GM12878 (cell line): ENCODE results near the gene AKAP7. TPM values are rescaled to one million over a fixed set of nuclear protein-coding genes. Genes with fewer than 3 reads are reported as not detected.

ENCODE experiments used
- ATAC-seq: fragments of 200-7000 bp; cut with Tn5 transposase; 3 replicates; pipeline ENCODE4 v1.9.1; 2020; ENCODE audit warnings: mild to moderate bottlenecking, moderate library complexity
- BruUV-seq: library from RNA; stranded (reverse); fragments of 400-500 nt; replicated peaks from 2 replicates; lab custom pipeline; 2021; lab: Mats Ljungman, UMichigan
- CTCF ChIA-PET: fragments of 300-600 bp; sonication (Branson Sonifier 250); formaldehyde crosslinking; extraction: SDS; loops from one replicate; lab custom pipeline; 2021; ENCODE audit warnings: inconsistent platforms; lab: Yijun Ruan, JAX
- POLR2A ChIA-PET: fragments of 350-600 bp; formaldehyde crosslinking; extraction: SDS; loops from one replicate; lab custom pipeline; 2021; ENCODE audit warnings: inconsistent platforms; lab: Charles Lee
- RAD21 ChIA-PET: fragments of 300-600 bp; sonication (Branson Sonifier 250); formaldehyde crosslinking; loops from one replicate; lab custom pipeline; 2023; ENCODE audit warnings: antibody characterized with exemption; ENCODE audit not compliant: unreplicated experiment; lab: Charles Lee
- SMC1A ChIA-PET: fragments of 300-600 bp; sonication (Branson Sonifier 250); formaldehyde crosslinking; loops from one replicate; lab custom pipeline; 2023; ENCODE audit not compliant: unreplicated experiment, uncharacterized antibody; lab: Charles Lee
- DNase-seq: peaks from one replicate; pipeline ENCODE4 v3.0.0-alpha.2; 2011; ENCODE audit warnings: low read depth, low spot score
- FAIRE-seq: peaks from 3 replicates; lab custom pipeline; 2011; peaks lifted over from hg19 to GRCh38; lab: Jason Lieb, UNC
- H2AFZ ChIP-seq: 2 replicates; pipeline ENCODE4 v1.6.0; 2011; ENCODE audit warnings: low read depth, low read length, control low read depth; ENCODE audit not compliant: control insufficient read depth
- H3K27ac ChIP-seq: 2 replicates; pipeline ENCODE4 v1.5.1; 2011; ENCODE audit warnings: control low read depth; ENCODE audit not compliant: control insufficient read depth, insufficient read depth
- H3K27me3 ChIP-seq, 2 experiments: replicated peaks in 1 of 2; 2 replicates each; pipeline versions ENCODE4 v1.6.0 to v1.6.1; 2011; ENCODE audit warnings: low read length in 1 of 2; ENCODE audit not compliant: control insufficient read depth in 2 of 2, insufficient read depth in 2 of 2
- H3K36me3 ChIP-seq, 2 experiments: 2 replicates each; pipeline ENCODE4 v1.5.1; 2011; ENCODE audit warnings: low read length in 1 of 2; ENCODE audit not compliant: control insufficient read depth in 2 of 2, insufficient read depth in 2 of 2
- H3K4me1 ChIP-seq: 2 replicates; pipeline ENCODE4 v1.6.1; 2011; ENCODE audit warnings: mild to moderate bottlenecking, low read length, moderate library complexity, mixed read lengths; ENCODE audit not compliant: control insufficient read depth, insufficient read depth
- H3K4me2 ChIP-seq: 2 replicates; pipeline ENCODE4 v1.6.0; 2011; ENCODE audit warnings: control low read depth; ENCODE audit not compliant: control insufficient read depth, insufficient read depth
- H3K4me3 ChIP-seq: fragments of 200-600 bp; sonication (generic); 2 replicates; pipeline ENCODE4 v1.5.1; 2016
- H3K79me2 ChIP-seq: 2 replicates; pipeline ENCODE4 v1.6.0; 2011; ENCODE audit warnings: low read length; ENCODE audit not compliant: control insufficient read depth, insufficient read depth
- H3K9ac ChIP-seq: 2 replicates; pipeline ENCODE4 v1.8.0; 2011; ENCODE audit warnings: low read length, control low read depth, mixed read lengths; ENCODE audit not compliant: control insufficient read depth, insufficient read depth
- H3K9me3 ChIP-seq: replicated peaks from 3 replicates; pipeline ENCODE4 v1.5.1; 2011; ENCODE audit warnings: mild to moderate bottlenecking, low read length; ENCODE audit not compliant: control insufficient read depth, insufficient read depth
- H4K20me1 ChIP-seq: 2 replicates; pipeline ENCODE4 v1.6.0; 2011; ENCODE audit not compliant: control insufficient read depth, insufficient read depth
- BCL11A ChIP-seq: IDR thresholded peaks from 2 replicates; pipeline ENCODE4 v1.6.1; 2011; ENCODE audit warnings: low read depth, low read length
- CBFB ChIP-seq: IDR thresholded peaks from 2 replicates; pipeline ENCODE4 v1.6.1; 2016; ENCODE audit warnings: antibody characterized with exemption, low read depth
- CREM ChIP-seq: IDR thresholded peaks from 2 replicates; pipeline ENCODE4 v1.6.1; 2014; ENCODE audit warnings: antibody characterized with exemption, low read depth
- DPF2 ChIP-seq: fragments of 450-650 bp; IDR thresholded peaks from 2 replicates; pipeline ENCODE4 v1.6.1; 2017; ENCODE audit warnings: mild to moderate bottlenecking
- E2F4 ChIP-seq: IDR thresholded peaks from 2 replicates; pipeline ENCODE4 v1.6.1; 2012; ENCODE audit warnings: low read depth, low read length, improper control_type of control experiment
- HCFC1 ChIP-seq: fragments of 150-350 bp; IDR thresholded peaks from 2 replicates; pipeline ENCODE4 v1.6.1; 2014; ENCODE audit warnings: low read length
- HDAC6 ChIP-seq: fragments of 200-600 bp; sonication (generic); IDR thresholded peaks from one replicate; pipeline ENCODE4 v1.8.0; 2017; ENCODE audit warnings: antibody characterized with exemption; ENCODE audit not compliant: unreplicated experiment
- HDGF ChIP-seq: fragments of 450-650 bp; IDR thresholded peaks from 2 replicates; pipeline ENCODE4 v1.6.1; 2016; ENCODE audit warnings: antibody characterized with exemption
- IKZF2 ChIP-seq, 2 experiments: fragments of 450-650 bp; IDR thresholded peaks; 2 replicates each; pipeline ENCODE4 v1.6.1; 2017; ENCODE audit warnings: mild to moderate bottlenecking in 2 of 2, moderate library complexity in 2 of 2
- KAT2A ChIP-seq: conservative IDR thresholded peaks from 2 replicates; pipeline ENCODE4 v1.6.1; 2011; ENCODE audit warnings: low read depth, low read length; ENCODE audit not compliant: control insufficient read depth
- MYB ChIP-seq: fragments of 150-350 bp; IDR thresholded peaks from 2 replicates; pipeline ENCODE4 v1.6.1; 2014; ENCODE audit warnings: mild to moderate bottlenecking, low read depth, low read length, borderline replicate concordance
- NR2C1 ChIP-seq: fragments of 450-650 bp; IDR thresholded peaks from 2 replicates; pipeline ENCODE4 v1.6.1; 2017; ENCODE audit warnings: antibody characterized with exemption, mild to moderate bottlenecking, moderate library complexity
- PKNOX1 ChIP-seq: fragments of 450-650 bp; IDR thresholded peaks from 2 replicates; pipeline ENCODE4 v1.6.1; 2016; ENCODE audit warnings: mild to moderate bottlenecking
- POLR2AphosphoS5 ChIP-seq: IDR thresholded peaks from 2 replicates; pipeline ENCODE4 v1.6.1; 2011; ENCODE audit warnings: mild to moderate bottlenecking, low read length, inconsistent platforms
- PRDM15 ChIP-seq: fragments of 450-650 bp; formaldehyde crosslinking; IDR thresholded peaks from 2 replicates; pipeline ENCODE4 v1.4.0; 2020; ENCODE audit warnings: mild to moderate bottlenecking, moderate library complexity
- RB1 ChIP-seq: fragments of 450-650 bp; formaldehyde crosslinking; IDR thresholded peaks from 2 replicates; pipeline ENCODE4 v1.6.1; 2017; ENCODE audit warnings: mild to moderate bottlenecking, borderline replicate concordance
- RELA ChIP-seq: fragments of 450-650 bp; IDR thresholded peaks from 2 replicates; pipeline ENCODE4 v1.8.0; 2014; ENCODE audit warnings: borderline replicate concordance; ENCODE audit not compliant: partially characterized antibody
- WGBS: methylation state at CpG from one replicate; pipeline ENCODE4 v1.1.6; 2016; ENCODE audit warnings: low lambda C conversion rate; ENCODE audit not compliant: insufficient replicate concordance, insufficient coverage; ENCODE audit errors: missing lambda C conversion rate; 5-methylcytosine and 5-hydroxymethylcytosine counted together
- in situ Hi-C: fragments of 300-500 bp; cut with MboI; formaldehyde crosslinking; loops from 9 replicates; pipeline ENCODE4 v1.14.3; 2018; ENCODE audit warnings: mixed read lengths
- intact Hi-C: fragments of 100-400 bp; cut with micrococcal nuclease; formaldehyde crosslinking; loops from one replicate; pipeline ENCODE4 v1.14.2; 2022; ENCODE audit not compliant: unreplicated experiment
- polyA plus RNA-seq, 11 experiments: library from polyadenylated mRNA; depleted of rRNA in 4 of 11; unstranded in 6 of 11; stranded (reverse) in 5 of 11; fragments of >200 nt; fragmentation: Nextera tagmentation in 4 of 11; fragmentation: Illumina TruSeq in 1 of 11; extraction: Ambion mirVana in 4 of 11; extraction: Trizol in 1 of 11; gene quantifications; 1 replicate in 1 of 11; 2 replicates in 10 of 11; pipeline versions ENCODE4 v1.2.1 to v1.2.3, GENCODE V29; 2011 to 2016; ENCODE audit warnings: inconsistent platforms in 2 of 11, missing spikeins in 2 of 11, low read depth in 1 of 11
- total RNA-seq, 4 experiments: library from RNA; depleted of rRNA in 3 of 4; stranded (reverse); fragments of >200 nt in 3 of 4; fragmentation: Illumina TruSeq in 1 of 4; extraction: Trizol in 1 of 4; gene quantifications; 2 replicates each; pipeline versions ENCODE4 v1.2.1 to v1.2.3, GENCODE V29; 2013 to 2021
- TF ChIP-seq, protein P1 (sequence below): fragments of 150-350 bp; IDR thresholded peaks from 2 replicates; pipeline ENCODE4 v1.6.1; 2016; ENCODE audit warnings: low read depth, low read length

Gene AKAP7
- total and polyA plus RNA-seq, 10 of the 15 experiments (the other 5 are each of a cell fraction or from before 2014, with no cell fraction given): 0.06 to 0.58 (median 0.28) TPM; not detected in 1

DNA sequence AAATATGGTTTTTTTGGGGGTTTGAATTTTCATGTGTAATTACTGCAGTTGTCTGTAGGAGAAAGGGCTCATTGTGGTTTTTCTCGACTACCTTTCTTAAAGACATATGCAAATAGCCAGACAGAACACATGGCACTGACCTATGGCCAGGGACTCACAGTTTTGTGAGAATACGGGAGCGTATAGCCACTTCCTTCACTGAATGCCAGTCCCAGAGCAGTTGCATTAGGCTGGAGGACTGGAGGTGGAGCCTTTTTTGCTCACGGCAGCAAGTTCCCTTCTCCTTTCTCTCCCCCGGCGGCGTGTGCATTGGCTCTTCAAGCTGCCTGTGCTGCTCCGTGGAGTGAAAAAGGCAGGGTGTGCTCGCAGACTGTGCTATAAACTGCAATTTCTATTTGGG, 114.9 kb downstream of the AKAP7 start:
- Histone ChIP-seq H3K36me3 (no peaks in the 10 kb centered on the region), H3K4me1 (no peaks in the 10 kb centered on the region), H3K79me2 (no peaks in the 10 kb centered on the region), H4K20me1 (no peaks in the 10 kb centered on the region), H2AFZ (no peak overlapping the region), H3K27ac (no peak overlapping the region), H3K27me3 (peaks cover 0 to 6% of the 10 kb centered on the region in 2 experiments; a peak in 1 of 4 replicates), H3K4me3 (no peak overlapping the region), H3K4me2 (no peak overlapping the region), H3K9ac (no peak overlapping the region), H3K9me3 (no peaks in the 10 kb centered on the region)
- ChIA-PET POLR2A (no interaction called here), RAD21 (no interaction called here), SMC1A (no interaction called here), CTCF (no interaction called here)
- intact Hi-C loops: no loop called here
- FAIRE-seq: no peak
- in situ Hi-C loops: no loop called here
- peak; percentile 1 for DNase-seq
- no TSS peak for BruUV-seq
- 2% methylated on average over 9 of the region's 9 CpGs for WGBS
- peak; percentile 49 for ATAC-seq
- TF ChIP-seq PKNOX1 (no peak), CREM (no peak), CBFB (no peak), POLR2AphosphoS5 (no peak), NR2C1 (no peak), BCL11A (no peak), RB1 (no peak), DPF2 (no peak), RELA (no peak), MYB (no peak), E2F4 (no peak), HCFC1 (no peak), PRDM15 (CRISPR knock-in tag) (no peak), HDGF (no peak), HDAC6 (no peak), KAT2A (no peak), IKZF2 (IDR thresholded peaks at IDR 0.05) (no peak)
- TF ChIP-seq, protein P1, sequence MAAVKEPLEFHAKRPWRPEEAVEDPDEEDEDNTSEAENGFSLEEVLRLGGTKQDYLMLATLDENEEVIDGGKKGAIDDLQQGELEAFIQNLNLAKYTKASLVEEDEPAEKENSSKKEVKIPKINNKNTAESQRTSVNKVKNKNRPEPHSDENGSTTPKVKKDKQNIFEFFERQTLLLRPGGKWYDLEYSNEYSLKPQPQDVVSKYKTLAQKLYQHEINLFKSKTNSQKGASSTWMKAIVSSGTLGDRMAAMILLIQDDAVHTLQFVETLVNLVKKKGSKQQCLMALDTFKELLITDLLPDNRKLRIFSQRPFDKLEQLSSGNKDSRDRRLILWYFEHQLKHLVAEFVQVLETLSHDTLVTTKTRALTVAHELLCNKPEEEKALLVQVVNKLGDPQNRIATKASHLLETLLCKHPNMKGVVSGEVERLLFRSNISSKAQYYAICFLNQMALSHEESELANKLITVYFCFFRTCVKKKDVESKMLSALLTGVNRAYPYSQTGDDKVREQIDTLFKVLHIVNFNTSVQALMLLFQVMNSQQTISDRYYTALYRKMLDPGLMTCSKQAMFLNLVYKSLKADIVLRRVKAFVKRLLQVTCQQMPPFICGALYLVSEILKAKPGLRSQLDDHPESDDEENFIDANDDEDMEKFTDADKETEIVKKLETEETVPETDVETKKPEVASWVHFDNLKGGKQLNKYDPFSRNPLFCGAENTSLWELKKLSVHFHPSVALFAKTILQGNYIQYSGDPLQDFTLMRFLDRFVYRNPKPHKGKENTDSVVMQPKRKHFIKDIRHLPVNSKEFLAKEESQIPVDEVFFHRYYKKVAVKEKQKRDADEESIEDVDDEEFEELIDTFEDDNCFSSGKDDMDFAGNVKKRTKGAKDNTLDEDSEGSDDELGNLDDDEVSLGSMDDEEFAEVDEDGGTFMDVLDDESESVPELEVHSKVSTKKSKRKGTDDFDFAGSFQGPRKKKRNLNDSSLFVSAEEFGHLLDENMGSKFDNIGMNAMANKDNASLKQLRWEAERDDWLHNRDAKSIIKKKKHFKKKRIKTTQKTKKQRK: no peak
